Endodermal cell (in vitro differentiated cells): Measurements from ENCODE around the gene LSM14A. TPM values are rescaled to one million over a fixed set of nuclear protein-coding genes. Genes with fewer than 3 reads are reported as not detected.

Source experiments
- DNase-seq: peaks from one replicate; pipeline ENCODE4 v3.0.0-alpha.2; 2017
- H3K27ac ChIP-seq: 2 replicates; pipeline ENCODE4 v1.5.1; 2013; ENCODE audit warnings: mild to moderate bottlenecking, low read depth, low read length, moderate library complexity
- H3K27me3 ChIP-seq: 2 replicates; pipeline ENCODE4 v1.6.1; 2013; ENCODE audit warnings: mild to moderate bottlenecking, low read length, moderate library complexity; ENCODE audit not compliant: insufficient read depth, control insufficient read depth, poor library complexity, severe bottlenecking
- H3K36me3 ChIP-seq: 2 replicates; pipeline ENCODE4 v1.7.0; 2013; ENCODE audit warnings: mild to moderate bottlenecking, low read length, moderate library complexity; ENCODE audit not compliant: control insufficient read depth, insufficient read depth
- H3K4me1 ChIP-seq: one replicate; pipeline ENCODE4 v1.7.0; 2013; ENCODE audit warnings: low read length; ENCODE audit not compliant: control insufficient read depth, insufficient read depth
- H3K4me3 ChIP-seq: 2 replicates; pipeline ENCODE4 v1.5.1; 2013; ENCODE audit warnings: mild to moderate bottlenecking, low read length, moderate library complexity
- H3K9ac ChIP-seq: 2 replicates; pipeline ENCODE4 v1.6.1; 2013; ENCODE audit warnings: mild to moderate bottlenecking, low read length, moderate library complexity; ENCODE audit not compliant: poor library complexity, severe bottlenecking; ENCODE audit errors: extremely low read depth
- H3K9me3 ChIP-seq: 2 replicates; pipeline ENCODE4 v1.6.1; 2013; ENCODE audit warnings: mild to moderate bottlenecking, low read length, moderate library complexity; ENCODE audit not compliant: control insufficient read depth
- H3K27ac Mint-ChIP-seq: 2 replicates; pipeline ENCODE4 v1.8.0; 2020; ENCODE audit warnings: mixed read lengths
- H3K27me3 Mint-ChIP-seq: 2 replicates; pipeline ENCODE4 v1.8.0; 2021; ENCODE audit warnings: mild to moderate bottlenecking, mixed read lengths; ENCODE audit not compliant: insufficient read depth
- H3K36me3 Mint-ChIP-seq: 2 replicates; pipeline ENCODE4 v1.8.0; 2020; ENCODE audit warnings: low read depth, mixed read lengths
- H3K4me1 Mint-ChIP-seq: 2 replicates; pipeline ENCODE4 v1.8.0; 2020; ENCODE audit warnings: mixed read lengths
- H3K4me3 Mint-ChIP-seq: 2 replicates; pipeline ENCODE4 v1.8.0; 2020; ENCODE audit warnings: mild to moderate bottlenecking, moderate library complexity, mixed read lengths
- H3K9me3 Mint-ChIP-seq: 2 replicates; pipeline ENCODE4 v1.8.0; 2020; ENCODE audit warnings: mild to moderate bottlenecking, mixed read lengths
- CTCF ChIP-seq: fragments of 200-600 bp; sonication (generic); conservative IDR thresholded peaks from 2 replicates; pipeline ENCODE4 v1.5.0; 2021; ENCODE audit warnings: antibody characterized with exemption, mild to moderate bottlenecking
- WGBS, 2 experiments: methylation state at CpG; one replicate each; pipeline versions ENCODE4 v1.1.5 to v1.1.7; 2013; ENCODE audit warnings: missing lambda C conversion rate in 2 of 2, mixed read lengths in 1 of 2; ENCODE audit not compliant: insufficient coverage in 1 of 2, insufficient read length in 1 of 2; 5-methylcytosine and 5-hydroxymethylcytosine counted together
- total RNA-seq, 2 donors: library from RNA; stranded (reverse); fragmentation: NEBNext Ultra II Directional in 1 of 2; extraction: Animal tissue kit (Norgen Biotek cat#: 25700) in 1 of 2; gene quantifications; 2 replicates in 1 of 2; 3 replicates in 1 of 2; pipeline ENCODE4 v1.2.1, GENCODE V29; 2021

LSM14A gene
- total RNA-seq, 2 donors from 2014 or later, result 188 to 192 TPM

GRCh38 chr19:34209726-34210125, 37.4 kb downstream of the LSM14A start:
- Mint-ChIP-seq H3K27me3 (no peaks in the 10 kb centered on the region), H3K4me1 (no peaks in the 10 kb centered on the region), H3K27ac (no peak overlapping the region), H3K9me3 (no peaks in the 10 kb centered on the region), H3K4me3 (no peak overlapping the region), H3K36me3 (peaks cover 49% of the 10 kb centered on the region)
- Histone ChIP-seq H3K27ac (no peak overlapping the region), H3K9ac (no peak overlapping the region), H3K4me3 (no peak overlapping the region), H3K36me3 (peaks cover 88% of the 10 kb centered on the region), H3K27me3 (no peaks in the 10 kb centered on the region), H3K9me3 (no peaks in the 10 kb centered on the region), H3K4me1 (no peaks in the 10 kb centered on the region)
- DNase-seq, result no peak
- TF ChIP-seq CTCF, result no peak
- WGBS, 2 experiments, result 94 to 97% methylated on average over 2 to 4 of the region's 4 CpGs

- Histone ChIP-seq H3K9ac (no peak overlapping the region), H3K9me3 (no peaks in the 10 kb centered on the region), H3K36me3 (peaks cover 80% of the 10 kb centered on the region), H3K27ac (no peak overlapping the region), H3K27me3 (no peaks in the 10 kb centered on the region), H3K4me3 (no peak overlapping the region), H3K4me1 (no peaks in the 10 kb centered on the region)
- Mint-ChIP-seq H3K9me3 (no peaks in the 10 kb centered on the region), H3K27me3 (no peaks in the 10 kb centered on the region), H3K4me3 (no peak overlapping the region), H3K27ac (no peak overlapping the region), H3K36me3 (peaks cover 56% of the 10 kb centered on the region), H3K4me1 (peaks cover 4% of the 10 kb centered on the region)
- no peak for TF ChIP-seq CTCF
- DNase-seq, result no peak
- WGBS, 2 experiments, result 89 to 100% methylated on average over 2 of the region's 2 CpGs
Observed at GRCh38 chr19:34213283-34213682, 41.0 kb downstream of the LSM14A start.

GRCh38 chr19:34214040-34214439, 41.7 kb downstream of the LSM14A start:
- peaks cover 79% of the 10 kb centered on the region for H3K36me3 ChIP-seq
- no peak overlapping the region for H3K4me3 Mint-ChIP-seq
- no peak for DNase-seq
- H3K27ac Mint-ChIP-seq, result peak overlapping the region; percentile 35
- H3K36me3 Mint-ChIP-seq, result peaks cover 60% of the 10 kb centered on the region
- no peak overlapping the region for H3K27ac ChIP-seq
- no peak overlapping the region for H3K4me3 ChIP-seq
- no peaks in the 10 kb centered on the region for H3K4me1 ChIP-seq
- H3K27me3 ChIP-seq, result no peaks in the 10 kb centered on the region
- no peak overlapping the region for H3K9ac ChIP-seq
- peaks cover 9% of the 10 kb centered on the region for H3K4me1 Mint-ChIP-seq
- no peaks in the 10 kb centered on the region for H3K9me3 ChIP-seq
- 95 to 100% methylated on average over 4 of the region's 4 CpGs for WGBS, 2 experiments
- no peaks in the 10 kb centered on the region for H3K27me3 Mint-ChIP-seq
- TF ChIP-seq CTCF, result no peak
- H3K9me3 Mint-ChIP-seq, result no peaks in the 10 kb centered on the region
